ENCODE results near the gene ABLIM2.
"Not testable (repeated sequence)": the region's sequence is repeated elsewhere in the genome, so short reads cannot be mapped to it uniquely, and the experiment has no call there.

ABLIM2 gene

GRCh38 chr4:8142556-8142955, 16.1 kb downstream of the ABLIM2 start:
- no peak for DNase-seq (ENCODE audit: low read depth in 4 of 4, low spot score in 1 of 4)

- DNase-seq (ENCODE audit: low read depth in 4 of 4, low spot score in 1 of 4): no peak
Measured at GRCh38 chr4:8141935-8142334, 16.7 kb downstream of the ABLIM2 start.

- DNase-seq (ENCODE audit: low read depth in 4 of 4, low spot score in 1 of 4): no peak
Measured at GRCh38 chr4:8140915-8141314, 17.7 kb downstream of the ABLIM2 start.

GRCh38 chr4:8139726-8140125, 18.9 kb downstream of the ABLIM2 start:
- DNase-seq (ENCODE audit: low read depth in 4 of 4, low spot score in 1 of 4): not testable (repeated sequence)

- no peak for DNase-seq (ENCODE audit: low read depth in 4 of 4, low spot score in 1 of 4)
Measured at GRCh38 chr4:8136972-8137710, 21.5 kb downstream of the ABLIM2 start.

- DNase-seq (ENCODE audit: low read depth in 4 of 4, low spot score in 1 of 4): no peak
Measured at GRCh38 chr4:8136529-8136928, 22.1 kb downstream of the ABLIM2 start.

GRCh38 chr4:8135666-8136065, 22.9 kb downstream of the ABLIM2 start:
- no peak for DNase-seq (ENCODE audit: low read depth in 4 of 4, low spot score in 1 of 4)

GRCh38 chr4:8133897-8134563, 24.6 kb downstream of the ABLIM2 start:
- no peak for DNase-seq (ENCODE audit: low read depth in 4 of 4, low spot score in 1 of 4)

- no peak for DNase-seq (ENCODE audit: low read depth in 4 of 4, low spot score in 1 of 4)
Measured at GRCh38 chr4:8132947-8133705, 25.5 kb downstream of the ABLIM2 start.

GRCh38 chr4:8132400-8132799, 26.2 kb downstream of the ABLIM2 start:
- no peak for DNase-seq (ENCODE audit: low read depth in 4 of 4, low spot score in 1 of 4)

GRCh38 chr4:8131826-8132225, 26.8 kb downstream of the ABLIM2 start:
- DNase-seq (ENCODE audit: low read depth in 4 of 4, low spot score in 1 of 4): no peak

GRCh38 chr4:8131210-8131609, 27.4 kb downstream of the ABLIM2 start:
- DNase-seq (ENCODE audit: low read depth in 4 of 4, low spot score in 1 of 4): no peak

- no peak for DNase-seq (ENCODE audit: low read depth in 4 of 4, low spot score in 1 of 4)
Measured at GRCh38 chr4:8130346-8131066, 28.1 kb downstream of the ABLIM2 start.

- DNase-seq (ENCODE audit: low read depth in 4 of 4, low spot score in 1 of 4): no peak
Measured at GRCh38 chr4:8129785-8130184, 28.8 kb downstream of the ABLIM2 start.

- DNase-seq (ENCODE audit: low read depth in 4 of 4, low spot score in 1 of 4): no peak
Measured at GRCh38 chr4:8129136-8129535, 29.5 kb downstream of the ABLIM2 start.

- DNase-seq (ENCODE audit: low read depth in 4 of 4, low spot score in 1 of 4): no peak
Measured at GRCh38 chr4:8128100-8128856, 30.3 kb downstream of the ABLIM2 start.

GRCh38 chr4:8127051-8127826, 31.4 kb downstream of the ABLIM2 start:
- DNase-seq (ENCODE audit: low read depth in 4 of 4, low spot score in 1 of 4): no peak

GRCh38 chr4:8126523-8126922, 32.1 kb downstream of the ABLIM2 start:
- no peak for DNase-seq (ENCODE audit: low read depth in 4 of 4, low spot score in 1 of 4)

- DNase-seq (ENCODE audit: low read depth in 4 of 4, low spot score in 1 of 4): no peak
Measured at GRCh38 chr4:8125526-8126056, 33.0 kb downstream of the ABLIM2 start.

GRCh38 chr4:8123870-8124269, 34.7 kb downstream of the ABLIM2 start:
- DNase-seq (ENCODE audit: low read depth in 4 of 4, low spot score in 1 of 4): no peak

Data from stimulated activated CD4-positive, alpha-beta T cell treated with anti-CD3 and anti-CD28 coated beads, Interleukin-1b, Interleukin-23, amount 100 ng/mL, for 24 hours (primary cell).